Trophoblast cell (in vitro differentiated cells and primary cell): ENCODE measurements around the gene WDR87.
A peak's percentile ranks its signal among the peaks of the same experiment; 100 is the strongest.

Source experiments
- DNase-seq, 2 donors: peaks; one replicate each; pipeline ENCODE4 v3.0.0-alpha.2; 2016
- H2AFZ ChIP-seq: 2 replicates; pipeline ENCODE4 v1.6.1; 2013; ENCODE audit warnings: low read length, moderate library complexity, mild to moderate bottlenecking; ENCODE audit not compliant: insufficient read depth, poor library complexity
- H2AK5ac ChIP-seq: 2 replicates; pipeline ENCODE4 v1.6.1; 2013; ENCODE audit warnings: mild to moderate bottlenecking, low read length
- H2BK120ac ChIP-seq: 2 replicates; pipeline ENCODE4 v1.6.1; 2013; ENCODE audit warnings: low read length, mild to moderate bottlenecking, moderate library complexity; ENCODE audit not compliant: insufficient read depth, poor library complexity
- H2BK12ac ChIP-seq: 2 replicates; pipeline ENCODE4 v1.6.1; 2013; ENCODE audit warnings: mild to moderate bottlenecking, low read length, moderate library complexity
- H2BK5ac ChIP-seq: 2 replicates; pipeline ENCODE4 v1.6.1; 2013; ENCODE audit warnings: low read length, low read depth, moderate library complexity, mild to moderate bottlenecking; ENCODE audit not compliant: poor library complexity
- H3K14ac ChIP-seq: 2 replicates; pipeline ENCODE4 v1.6.1; 2013; ENCODE audit warnings: mild to moderate bottlenecking, low read length
- H3K18ac ChIP-seq: 2 replicates; pipeline ENCODE4 v1.6.1; 2013; ENCODE audit warnings: mild to moderate bottlenecking, low read length
- H3K23ac ChIP-seq: 2 replicates; pipeline ENCODE4 v1.6.1; 2013; ENCODE audit warnings: low read length
- H3K27ac ChIP-seq: 2 replicates; pipeline ENCODE4 v1.5.1; 2013; ENCODE audit warnings: low read depth, mild to moderate bottlenecking, inconsistent platforms, low read length, moderate library complexity
- H3K27me3 ChIP-seq: 2 replicates; pipeline ENCODE4 v1.6.1; 2013; ENCODE audit warnings: inconsistent platforms, mild to moderate bottlenecking, low read length, moderate library complexity; ENCODE audit not compliant: insufficient read depth
- H3K36me3 ChIP-seq, 2 experiments: 1 replicate in 1 of 2; 2 replicates in 1 of 2; pipeline ENCODE4 v1.6.1; 2013; ENCODE audit warnings: low read length in 2 of 2, mild to moderate bottlenecking in 2 of 2, moderate library complexity in 1 of 2; ENCODE audit not compliant: insufficient read depth in 2 of 2, control insufficient read depth in 1 of 2
- H3K4ac ChIP-seq: 2 replicates; pipeline ENCODE4 v1.6.1; 2013; ENCODE audit warnings: low read depth, mild to moderate bottlenecking, low read length, moderate library complexity
- H3K4me1 ChIP-seq, 2 experiments: 1 replicate in 1 of 2; 2 replicates in 1 of 2; pipeline ENCODE4 v1.6.1; 2013; ENCODE audit warnings: low read length in 2 of 2, mild to moderate bottlenecking in 2 of 2, moderate library complexity in 1 of 2; ENCODE audit not compliant: insufficient read depth in 2 of 2, control insufficient read depth in 1 of 2
- H3K4me2 ChIP-seq: 2 replicates; pipeline ENCODE4 v1.6.1; 2013; ENCODE audit warnings: inconsistent platforms, mild to moderate bottlenecking, low read length, moderate library complexity
- H3K4me3 ChIP-seq: 2 replicates; pipeline ENCODE4 v1.5.1; 2013; ENCODE audit warnings: mild to moderate bottlenecking, low read depth, low read length, inconsistent platforms
- H3K79me1 ChIP-seq: one replicate; pipeline ENCODE4 v1.6.1; 2013; ENCODE audit warnings: low read length
- H3K79me2 ChIP-seq: 2 replicates; pipeline ENCODE4 v1.6.1; 2013; ENCODE audit warnings: low read length, mild to moderate bottlenecking; ENCODE audit not compliant: control insufficient read depth, insufficient read depth, poor library complexity
- H3K9ac ChIP-seq: 2 replicates; pipeline ENCODE4 v1.6.1; 2013; ENCODE audit warnings: mild to moderate bottlenecking, low read length
- H3K9me3 ChIP-seq: 2 replicates; pipeline ENCODE4 v1.6.1; 2013; ENCODE audit warnings: low read depth, mild to moderate bottlenecking, control low read depth, inconsistent platforms, low read length; ENCODE audit not compliant: insufficient read depth
- H4K12ac ChIP-seq: 2 replicates; pipeline ENCODE4 v1.6.1; 2013; ENCODE audit warnings: low read depth, mild to moderate bottlenecking, low read length, moderate library complexity
- H4K8ac ChIP-seq: 2 replicates; pipeline ENCODE4 v1.6.1; 2013; ENCODE audit warnings: low read depth, mild to moderate bottlenecking, low read length, moderate library complexity
- H4K91ac ChIP-seq: one replicate; pipeline ENCODE4 v1.6.1; 2013; ENCODE audit warnings: low read depth, mild to moderate bottlenecking, low read length, moderate library complexity
- WGBS: extraction: QIAGEN DNeasy Blood & Tissue Kit; methylation state at CpG from one replicate; pipeline ENCODE4 v1.1.7; 2013; ENCODE audit warnings: missing lambda C conversion rate; ENCODE audit not compliant: insufficient read length, insufficient coverage; ENCODE audit errors: extremely low coverage; 5-methylcytosine and 5-hydroxymethylcytosine counted together

WDR87 gene

DNA sequence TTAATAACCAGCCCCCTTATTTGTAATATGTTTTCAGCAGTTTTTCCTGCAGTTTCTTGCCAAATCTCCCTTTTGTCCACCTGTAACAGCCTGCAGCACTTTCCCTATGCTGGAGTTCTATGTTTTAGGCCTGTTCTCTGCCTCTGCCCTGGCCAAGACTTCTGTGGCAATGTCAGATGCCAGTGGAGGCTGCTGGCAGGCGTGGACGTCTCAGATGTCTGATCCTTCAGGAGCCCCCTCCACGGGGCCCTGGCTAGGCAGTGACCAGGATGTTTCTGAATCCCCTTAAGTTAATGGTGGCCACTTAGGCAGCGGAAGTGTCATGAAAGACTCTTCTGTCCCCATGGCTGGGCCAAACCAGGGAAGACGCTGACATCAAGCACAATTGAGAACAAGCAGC lies 41.4 kb upstream of the WDR87 start:
- Histone ChIP-seq H3K4me3 (no peak overlapping the region), H2AFZ (no peak overlapping the region), H2AK5ac (no peak overlapping the region), H3K79me1 (no peaks in the 10 kb centered on the region), H3K9me3 (no peaks in the 10 kb centered on the region), H3K36me3 (no peaks in the 10 kb centered on the region), H2BK5ac (no peak overlapping the region), H2BK120ac (no peak overlapping the region), H3K4me2 (no peak overlapping the region), H3K9ac (no peak overlapping the region), H3K4me1 (peaks cover 0 to 2% of the 10 kb centered on the region in 2 experiments), H3K4ac (no peak overlapping the region), H2BK12ac (no peak overlapping the region), H3K14ac (no peak overlapping the region), H3K79me2 (peaks cover 4% of the 10 kb centered on the region), H3K23ac (no peak overlapping the region), H3K18ac (peak overlapping the region; percentile 39), H4K91ac (no peak overlapping the region), H3K27me3 (no peaks in the 10 kb centered on the region), H4K8ac (no peak overlapping the region), H4K12ac (no peak overlapping the region), H3K27ac (no peak overlapping the region)
- WGBS, result no CpG with 5 or more reads among the region's 5 CpGs
- DNase-seq, result no peak

DNA sequence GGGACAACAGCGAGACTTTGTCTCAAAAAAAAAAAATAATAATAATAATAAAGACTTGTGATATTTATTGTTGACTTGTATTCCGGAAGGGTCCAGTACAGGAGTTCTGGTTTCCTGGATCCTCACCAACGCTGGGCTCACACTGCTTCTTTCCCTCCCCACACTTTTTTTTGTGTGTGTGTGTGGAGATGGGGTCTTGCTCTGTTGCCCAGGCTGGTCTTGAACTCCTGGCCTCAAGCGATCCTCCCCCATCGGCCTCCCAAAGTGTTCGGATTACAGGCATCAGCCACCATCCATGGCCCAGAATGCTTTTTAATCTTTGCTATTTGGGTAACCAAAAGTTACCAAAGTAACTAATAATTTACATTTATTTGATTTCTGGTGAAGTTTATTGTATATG lies 39.7 kb upstream of the WDR87 start:
- no peak overlapping the region for H4K12ac ChIP-seq
- no peaks in the 10 kb centered on the region for H3K79me1 ChIP-seq

DNA sequence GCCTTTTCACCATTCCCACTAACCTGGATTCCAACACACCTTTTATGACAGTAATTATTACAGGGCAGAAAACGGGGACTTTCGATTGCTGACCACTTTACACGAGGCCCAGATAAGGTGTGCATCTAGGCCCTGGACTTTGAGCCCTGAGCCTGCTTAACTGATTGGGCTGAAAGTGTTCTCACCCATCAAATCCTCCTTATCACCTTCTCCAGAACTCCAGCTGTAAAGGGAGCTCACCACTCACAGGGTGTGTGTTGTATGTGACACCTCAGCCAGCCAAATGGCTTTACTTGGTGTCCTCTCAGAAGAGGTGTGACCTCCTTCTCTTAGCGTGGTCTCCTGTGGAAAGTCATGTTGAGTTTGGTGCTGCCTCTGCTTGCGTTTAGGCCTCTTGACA lies 37.1 kb upstream of the WDR87 start:
- H2BK120ac ChIP-seq, result no peak overlapping the region
- H3K4me2 ChIP-seq, result no peak overlapping the region
- peaks cover 1% of the 10 kb centered on the region for H3K79me2 ChIP-seq
- no peak overlapping the region for H3K18ac ChIP-seq
- H3K4me3 ChIP-seq, result no peak overlapping the region
- no peaks in the 10 kb centered on the region for H3K27me3 ChIP-seq
- no CpG with 5 or more reads among the region's 5 CpGs for WGBS
- H3K79me1 ChIP-seq, result no peaks in the 10 kb centered on the region
- H3K14ac ChIP-seq, result no peak overlapping the region
- H3K4ac ChIP-seq, result no peak overlapping the region
- no peak overlapping the region for H3K27ac ChIP-seq
- no peak overlapping the region for H4K91ac ChIP-seq
- H3K23ac ChIP-seq, result no peak overlapping the region
- no peak overlapping the region for H2BK12ac ChIP-seq
- no peak overlapping the region for H3K9ac ChIP-seq
- H2BK5ac ChIP-seq, result no peak overlapping the region
- no peaks in the 10 kb centered on the region for H3K9me3 ChIP-seq
- H2AFZ ChIP-seq, result no peak overlapping the region
- no peak overlapping the region for H4K12ac ChIP-seq
- H2AK5ac ChIP-seq, result no peak overlapping the region
- no peak for DNase-seq
- H3K36me3 ChIP-seq, result no peaks in the 10 kb centered on the region
- peaks cover 2% of the 10 kb centered on the region in 2 experiments for H3K4me1 ChIP-seq
- no peak overlapping the region for H4K8ac ChIP-seq

More for the DNA sequence above, 39.7 kb upstream of the WDR87 start:
- Histone ChIP-seq H2AK5ac (no peak overlapping the region), H3K18ac (no peak overlapping the region), H3K4me2 (no peak overlapping the region), H3K9ac (no peak overlapping the region), H3K23ac (no peak overlapping the region), H4K8ac (no peak overlapping the region), H2AFZ (no peak overlapping the region), H3K9me3 (no peaks in the 10 kb centered on the region), H3K14ac (no peak overlapping the region), H3K4ac (no peak overlapping the region), H2BK12ac (no peak overlapping the region), H3K4me3 (no peak overlapping the region), H3K27me3 (no peaks in the 10 kb centered on the region), H3K27ac (no peak overlapping the region), H3K4me1 (peaks cover 2% of the 10 kb centered on the region in 2 experiments), H4K91ac (no peak overlapping the region), H2BK5ac (no peak overlapping the region), H3K79me2 (peaks cover 3% of the 10 kb centered on the region), H2BK120ac (no peak overlapping the region), H3K36me3 (no peaks in the 10 kb centered on the region)
- no CpG with 5 or more reads among the region's 6 CpGs for WGBS
- DNase-seq, result no peak

DNA sequence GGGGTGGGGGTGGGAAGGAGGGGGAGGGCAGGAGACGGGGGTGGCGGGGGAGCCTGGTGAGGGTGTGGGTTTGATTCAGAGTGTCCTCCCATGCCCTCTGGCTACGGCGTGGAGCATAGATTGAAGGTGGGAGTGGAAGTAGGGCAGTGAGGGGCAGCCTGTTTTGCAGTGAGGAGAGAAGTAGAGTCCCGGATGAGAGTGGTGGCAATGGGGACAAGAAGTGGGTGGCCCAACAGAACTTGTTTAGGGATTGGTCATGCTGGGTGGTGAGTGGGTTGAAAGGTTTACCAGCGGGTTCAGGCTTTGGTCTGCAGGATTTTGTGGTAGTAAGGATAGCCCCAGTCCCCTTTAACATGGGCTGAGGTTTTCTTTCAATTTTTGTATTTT lies 36.1 kb upstream of the WDR87 start:
- Histone ChIP-seq H2AK5ac (no peak overlapping the region), H3K4ac (no peak overlapping the region), H3K4me3 (no peak overlapping the region), H3K27ac (no peak overlapping the region), H2BK12ac (no peak overlapping the region), H2BK5ac (no peak overlapping the region), H3K23ac (no peak overlapping the region), H4K91ac (no peak overlapping the region), H4K8ac (no peak overlapping the region), H3K14ac (no peak overlapping the region), H2BK120ac (no peak overlapping the region), H3K9me3 (no peaks in the 10 kb centered on the region), H3K79me1 (no peaks in the 10 kb centered on the region), H4K12ac (no peak overlapping the region), H3K36me3 (no peaks in the 10 kb centered on the region), H3K18ac (no peak overlapping the region), H2AFZ (no peak overlapping the region), H3K27me3 (no peaks in the 10 kb centered on the region), H3K9ac (no peak overlapping the region), H3K4me2 (no peak overlapping the region), H3K4me1 (peaks cover 2% of the 10 kb centered on the region in 2 experiments), H3K79me2 (no peaks in the 10 kb centered on the region)
- no CpG with 5 or more reads among the region's 6 CpGs for WGBS
- no peak for DNase-seq
